Endothelial cell of umbilical vein (primary cell): ENCODE data around the gene SPTLC3. TPM values are rescaled to one million over a fixed set of nuclear protein-coding genes. Genes with fewer than 3 reads are reported as not detected.

Experiments used
- BruUV-seq: library from RNA; stranded (reverse); fragments of 400-500 nt; replicated peaks from 2 replicates; lab custom pipeline; 2021; lab: Mats Ljungman, UMichigan
- CTCF ChIA-PET: fragments of 300-600, 350-600 bp; sonication (Branson Sonifier 250); formaldehyde crosslinking; loops from one replicate; lab custom pipeline; 2021; ENCODE audit warnings: antibody characterized with exemption, inconsistent platforms; lab: Charles Lee
- POLR2A ChIA-PET: fragments of 300-600, 350-600 bp; sonication (Branson Sonifier 250); formaldehyde crosslinking; loops from one replicate; lab custom pipeline; 2021; ENCODE audit warnings: antibody characterized with exemption, inconsistent platforms; lab: Charles Lee
- DNase-seq: peaks from one replicate; pipeline ENCODE4 v3.0.0-alpha.2; 2011; ENCODE audit warnings: low read depth, low spot score
- FAIRE-seq: peaks from 2 replicates; lab custom pipeline; 2011; peaks lifted over from hg19 to GRCh38; lab: Jason Lieb, UNC
- H2AFZ ChIP-seq: 2 replicates; pipeline ENCODE4 v1.6.0; 2012; ENCODE audit warnings: low read depth, low read length, control low read depth, inconsistent platforms
- H3K27ac ChIP-seq: 2 replicates; pipeline ENCODE4 v1.5.1; 2011; ENCODE audit warnings: low read depth, mild to moderate bottlenecking, control low read depth, low read length, moderate library complexity; ENCODE audit not compliant: insufficient read depth
- H3K27me3 ChIP-seq, 2 experiments: 2 replicates each; pipeline versions ENCODE4 v1.6.0 to v1.6.1; 2011; ENCODE audit warnings: low read length in 2 of 2, mixed read lengths in 1 of 2; ENCODE audit not compliant: control insufficient read depth in 2 of 2, insufficient read depth in 2 of 2
- H3K36me3 ChIP-seq, 2 experiments: 2 replicates in 1 of 2; 3 replicates in 1 of 2; pipeline ENCODE4 v1.5.1; 2011; ENCODE audit warnings: low read length in 2 of 2, mild to moderate bottlenecking in 1 of 2, moderate library complexity in 1 of 2; ENCODE audit not compliant: control insufficient read depth in 2 of 2, insufficient read depth in 2 of 2; ENCODE audit errors: extremely low read depth in 1 of 2
- H3K4me1 ChIP-seq: 3 replicates; pipeline ENCODE4 v1.5.1; 2011; ENCODE audit warnings: mild to moderate bottlenecking, low read length; ENCODE audit not compliant: control insufficient read depth, insufficient read depth; ENCODE audit errors: extremely low read depth
- H3K4me2 ChIP-seq: 2 replicates; pipeline ENCODE4 v1.6.1; 2011; ENCODE audit warnings: low read length, control low read depth, mixed read lengths; ENCODE audit not compliant: insufficient read depth
- H3K4me3 ChIP-seq, 3 experiments: fragments of 200-600 bp in 1 of 3; sonication (generic), shearing (Covaris generic) in 1 of 3; replicated peaks in 1 of 3; 2 replicates each; pipeline ENCODE4 v1.5.1; 2011 to 2016; ENCODE audit warnings: control low read depth in 3 of 3, low read length in 3 of 3, mild to moderate bottlenecking in 2 of 3, inconsistent platforms in 1 of 3, low read depth in 1 of 3, moderate library complexity in 1 of 3; ENCODE audit not compliant: insufficient read depth in 1 of 3
- H3K79me2 ChIP-seq: 2 replicates; pipeline ENCODE4 v1.6.0; 2012; ENCODE audit warnings: low read length, inconsistent platforms; ENCODE audit not compliant: control insufficient read depth, insufficient read depth
- H3K9ac ChIP-seq: replicated peaks from 2 replicates; pipeline ENCODE3; 2011; ENCODE audit warnings: low read length, control low read depth; ENCODE audit not compliant: insufficient read depth; ENCODE audit errors: extremely low read depth
- H3K9me1 ChIP-seq: replicated peaks from 3 replicates; pipeline ENCODE4 v1.6.0; 2011; ENCODE audit warnings: mild to moderate bottlenecking, low read length; ENCODE audit not compliant: control insufficient read depth, insufficient read depth; ENCODE audit errors: extremely low read depth
- H3K9me3 ChIP-seq: replicated peaks from 2 replicates; pipeline ENCODE4 v1.5.1; 2012; ENCODE audit warnings: low read length, inconsistent platforms; ENCODE audit not compliant: control insufficient read depth, insufficient read depth
- H4K20me1 ChIP-seq: replicated peaks from 2 replicates; pipeline ENCODE3; 2011; ENCODE audit warnings: mild to moderate bottlenecking, low read length; ENCODE audit not compliant: control insufficient read depth, insufficient read depth; ENCODE audit errors: extremely low read depth
- EZH2 ChIP-seq: IDR thresholded peaks from 2 replicates; pipeline ENCODE4 v1.6.1; 2012; ENCODE audit warnings: borderline replicate concordance, low read depth, mild to moderate bottlenecking, moderate library complexity, low read length, inconsistent platforms; ENCODE audit not compliant: severe bottlenecking
- FOS ChIP-seq: IDR thresholded peaks from 2 replicates; pipeline ENCODE4 v1.6.1; 2011; ENCODE audit warnings: mild to moderate bottlenecking, low read length, moderate library complexity, borderline replicate concordance; ENCODE audit not compliant: insufficient read depth
- GATA2 ChIP-seq: IDR thresholded peaks from 2 replicates; pipeline ENCODE4 v1.7.0; 2011; ENCODE audit warnings: low read depth, mild to moderate bottlenecking, moderate library complexity, mixed read lengths, low read length; ENCODE audit not compliant: insufficient read length, insufficient read depth
- JUN ChIP-seq: IDR thresholded peaks from 2 replicates; pipeline ENCODE4 v1.6.1; 2011; ENCODE audit warnings: borderline replicate concordance, low read depth; ENCODE audit not compliant: insufficient read length, insufficient read depth
- MYC ChIP-seq: IDR thresholded peaks from one replicate; pipeline ENCODE4 v1.6.1; 2011; ENCODE audit warnings: mild to moderate bottlenecking, low read depth, low read length
- POLR2A ChIP-seq: IDR thresholded peaks from 2 replicates; pipeline ENCODE4 v1.6.1; 2012; ENCODE audit warnings: low read depth, mild to moderate bottlenecking, control low read depth, low read length
- POLR2AphosphoS5 ChIP-seq: IDR thresholded peaks from 2 replicates; pipeline ENCODE4 v1.6.1; 2012; ENCODE audit warnings: low read depth, mild to moderate bottlenecking, control low read depth, low read length, moderate library complexity; ENCODE audit not compliant: insufficient read depth
- dilution Hi-C: fragments of 300-500 bp; cut with MboI; formaldehyde crosslinking; loops from one replicate; pipeline ENCODE4 v1.15.0; 2019; ENCODE audit warnings: low sequenced_read_pairs; ENCODE audit not compliant: extremely low pct_ligation_motif_present
- intact Hi-C: fragments of 100-400 bp; cut with micrococcal nuclease; formaldehyde crosslinking; loops from one replicate; pipeline ENCODE4 v1.10.0; 2022
- polyA plus RNA-seq, 4 experiments: library from polyadenylated mRNA; depleted of rRNA in 3 of 4; stranded (reverse) in 3 of 4; unstranded in 1 of 4; fragments of >200 nt; gene quantifications; 2 replicates each; pipeline versions ENCODE4 v1.2.1 to v1.2.3, GENCODE V29; 2011 to 2012; ENCODE audit warnings: missing spikeins in 1 of 4
- total RNA-seq: library from RNA; stranded (reverse); gene quantifications from 2 replicates; pipeline ENCODE4 v1.2.3, GENCODE V29; 2021
- TF ChIP-seq, protein P1 (sequence below): IDR thresholded peaks from 2 replicates; pipeline ENCODE4 v1.6.1; 2011; ENCODE audit not compliant: insufficient read depth, insufficient read length
- TF ChIP-seq, protein P2 (sequence below), 2 donors: IDR thresholded peaks; 1 replicate in 1 of 2; 2 replicates in 1 of 2; pipeline ENCODE4 v1.5.1; 2011; ENCODE audit warnings: low read length in 2 of 2, mild to moderate bottlenecking in 2 of 2, moderate library complexity in 2 of 2, control low read depth in 1 of 2, inconsistent platforms in 1 of 2, low read depth in 1 of 2; ENCODE audit not compliant: insufficient read depth in 1 of 2; ENCODE audit errors: extremely low read depth in 1 of 2

Gene SPTLC3
- total and polyA plus RNA-seq, 2 donors (not counting 3 experiments of a cell fraction or from before 2014, with no cell fraction given): 0.29 to 0.35 TPM

DNA sequence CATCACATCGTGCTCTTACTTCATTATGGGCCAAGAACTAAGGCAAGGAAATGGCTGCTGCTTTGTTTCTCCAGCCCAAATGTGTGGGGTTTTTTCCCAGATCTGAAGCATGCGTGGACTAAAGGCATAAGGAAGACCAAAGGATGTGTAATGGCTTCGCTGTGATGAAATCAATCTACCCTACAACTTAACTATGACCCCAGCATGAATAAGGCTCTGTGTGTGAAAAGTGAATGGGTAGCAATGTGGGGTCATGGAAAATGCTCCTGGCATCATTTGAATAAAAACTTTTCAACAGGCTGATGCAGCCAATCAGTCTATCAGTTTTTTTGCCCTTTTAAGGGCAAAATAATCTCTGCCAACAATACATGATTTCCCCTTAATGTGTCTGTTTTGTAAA is 162.0 kb downstream of the SPTLC3 start:
- H3K79me2 ChIP-seq: no peaks in the 10 kb centered on the region
- H3K9me1 ChIP-seq: no peaks in the 10 kb centered on the region
- TF ChIP-seq FOS (no peak), POLR2AphosphoS5 (no peak), GATA2 (no peak)
- TF ChIP-seq, protein P1, sequence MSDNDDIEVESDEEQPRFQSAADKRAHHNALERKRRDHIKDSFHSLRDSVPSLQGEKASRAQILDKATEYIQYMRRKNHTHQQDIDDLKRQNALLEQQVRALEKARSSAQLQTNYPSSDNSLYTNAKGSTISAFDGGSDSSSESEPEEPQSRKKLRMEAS: no peak
- dilution Hi-C loops (no loop called here), intact Hi-C loops (no loop called here)
- CTCF ChIA-PET: interaction anchor here (0.6 kb wide), 1 partner anchor 104 kb away, joined by 3 read pairs; no protein-coding TSS in a partner anchor
- no peak overlapping the region for H3K9ac ChIP-seq
- H3K27ac ChIP-seq: no peak overlapping the region
- H3K36me3 ChIP-seq: no peaks in the 10 kb centered on the region
- H3K4me3 ChIP-seq: no peak overlapping the region
- no peak overlapping the region for H2AFZ ChIP-seq
- BruUV-seq: no TSS peak
- no peak for DNase-seq
- H3K4me1 ChIP-seq: no peaks in the 10 kb centered on the region
- peaks cover 0 to 2% of the 10 kb centered on the region in 2 experiments for H3K27me3 ChIP-seq
- no peaks in the 10 kb centered on the region for H3K9me3 ChIP-seq
- no peak overlapping the region for H3K4me2 ChIP-seq
- H4K20me1 ChIP-seq: no peaks in the 10 kb centered on the region
- POLR2A ChIA-PET: no interaction called here
- FAIRE-seq: no peak

DNA sequence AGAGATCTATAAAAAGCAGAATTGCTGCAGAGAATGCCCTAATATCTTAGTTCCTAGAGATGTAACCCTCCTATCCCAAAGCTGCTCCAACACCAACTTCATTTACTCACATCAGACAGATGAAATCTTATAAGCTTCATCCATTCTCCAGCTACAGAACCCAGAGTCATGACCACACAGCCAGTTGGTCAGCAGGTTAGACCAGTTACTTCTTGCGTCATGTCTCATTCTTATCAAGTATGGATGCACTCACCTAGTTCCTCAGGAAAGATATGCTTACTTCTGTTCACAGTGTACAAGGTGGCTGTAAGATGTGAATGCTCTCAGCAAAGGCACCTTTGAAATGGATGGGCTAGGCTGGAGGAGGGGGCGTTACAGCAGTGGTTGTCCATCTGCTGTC is 164.4 kb downstream of the SPTLC3 start:
- Histone ChIP-seq H3K27ac (no peak overlapping the region), H3K9me1 (no peaks in the 10 kb centered on the region), H3K79me2 (no peaks in the 10 kb centered on the region), H3K4me2 (no peak overlapping the region), H3K4me3 (no peak overlapping the region), H2AFZ (no peak overlapping the region), H3K27me3 (peaks cover 0 to 2% of the 10 kb centered on the region in 2 experiments), H3K36me3 (no peaks in the 10 kb centered on the region), H3K9me3 (no peaks in the 10 kb centered on the region), H4K20me1 (no peaks in the 10 kb centered on the region), H3K9ac (no peak overlapping the region), H3K4me1 (no peaks in the 10 kb centered on the region)
- intact Hi-C loops (no loop called here), dilution Hi-C loops (no loop called here)
- POLR2A ChIA-PET: no interaction called here
- CTCF ChIA-PET: no interaction called here
- no peak for FAIRE-seq
- no peak for DNase-seq
- no TSS peak for BruUV-seq
- no peak for TF ChIP-seq GATA2
- TF ChIP-seq FOS: no peak
- no peak for TF ChIP-seq EZH2
- TF ChIP-seq, protein P1: no peak
- TF ChIP-seq, protein P2, sequence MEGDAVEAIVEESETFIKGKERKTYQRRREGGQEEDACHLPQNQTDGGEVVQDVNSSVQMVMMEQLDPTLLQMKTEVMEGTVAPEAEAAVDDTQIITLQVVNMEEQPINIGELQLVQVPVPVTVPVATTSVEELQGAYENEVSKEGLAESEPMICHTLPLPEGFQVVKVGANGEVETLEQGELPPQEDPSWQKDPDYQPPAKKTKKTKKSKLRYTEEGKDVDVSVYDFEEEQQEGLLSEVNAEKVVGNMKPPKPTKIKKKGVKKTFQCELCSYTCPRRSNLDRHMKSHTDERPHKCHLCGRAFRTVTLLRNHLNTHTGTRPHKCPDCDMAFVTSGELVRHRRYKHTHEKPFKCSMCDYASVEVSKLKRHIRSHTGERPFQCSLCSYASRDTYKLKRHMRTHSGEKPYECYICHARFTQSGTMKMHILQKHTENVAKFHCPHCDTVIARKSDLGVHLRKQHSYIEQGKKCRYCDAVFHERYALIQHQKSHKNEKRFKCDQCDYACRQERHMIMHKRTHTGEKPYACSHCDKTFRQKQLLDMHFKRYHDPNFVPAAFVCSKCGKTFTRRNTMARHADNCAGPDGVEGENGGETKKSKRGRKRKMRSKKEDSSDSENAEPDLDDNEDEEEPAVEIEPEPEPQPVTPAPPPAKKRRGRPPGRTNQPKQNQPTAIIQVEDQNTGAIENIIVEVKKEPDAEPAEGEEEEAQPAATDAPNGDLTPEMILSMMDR (IDR thresholded peaks at IDR 0.05; ENCODE audit: extremely low read depth in 1 of 2, insufficient read depth in 1 of 2, low read depth in 1 of 2, low read length in 2 of 2): no peak
- TF ChIP-seq POLR2A: no peak
- TF ChIP-seq MYC: no peak
- no peak for TF ChIP-seq JUN
- TF ChIP-seq POLR2AphosphoS5: no peak
